ENCODE measurements around the gene DNMT1. TPM values are rescaled to one million over a fixed set of nuclear protein-coding genes. Genes with fewer than 3 reads are reported as not detected.

Gene DNMT1
- total RNA-seq, 1 experiment from 2014 or later = 168 TPM

DNA sequence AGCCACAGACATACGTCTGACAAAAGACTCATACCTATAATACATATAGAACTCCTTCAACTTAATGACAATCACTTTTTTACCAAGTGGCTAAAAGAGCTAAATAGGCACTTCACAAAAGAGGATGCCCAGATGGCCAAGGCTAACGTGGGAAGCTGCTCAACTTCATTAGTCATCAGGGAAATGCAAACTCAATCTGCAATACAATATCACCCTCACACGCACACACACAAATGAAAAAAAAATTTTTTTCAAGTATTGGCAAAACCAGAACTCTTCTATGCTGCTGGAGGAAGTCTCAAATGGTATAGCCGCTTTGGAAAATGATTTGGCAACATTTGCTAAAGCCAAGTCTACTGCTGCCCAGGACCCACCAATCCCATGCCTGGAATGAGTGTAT is 14.6 kb upstream of the DNMT1 start:
- no peak for DNase-seq (ENCODE audit: low read depth, low spot score)
- in situ Hi-C loops (cut with HindIII; ENCODE audit: low pct_unique_long_range_greater_than_20kb, low sequenced_read_pairs) = no loop called here

GRCh38 chr19:10207026-10207425 is 12.3 kb upstream of the DNMT1 start:
- Histone ChIP-seq H3K4me1 (ENCODE audit: control insufficient read depth, insufficient read depth, low read length) (no peaks in the 10 kb centered on the region), H3K27ac (ENCODE audit: low read length) (no peak overlapping the region), H3K9me3 (ENCODE audit: control insufficient read depth, insufficient read depth, low read depth, low read length) (no peaks in the 10 kb centered on the region), H3K27me3 (ENCODE audit: control insufficient read depth, insufficient read depth, low read length) (no peaks in the 10 kb centered on the region), H3K36me3 (ENCODE audit: control insufficient read depth, insufficient read depth, low read length) (no peaks in the 10 kb centered on the region), H3K4me3 (ENCODE audit: low read depth in 2 of 2, low read length in 2 of 2) (no peak overlapping the region)
- BruUV-seq (replicated peaks) = no TSS peak
- no peak for DNase-seq (ENCODE audit: low read depth, low spot score)
- ChIA-PET POLR2A (no interaction called here), CTCF (no interaction called here)
- ATAC-seq = no peak
- in situ Hi-C loops (cut with HindIII; ENCODE audit: low pct_unique_long_range_greater_than_20kb, low sequenced_read_pairs) = no loop called here
- TF ChIP-seq TCF7L2 (IDR thresholded peaks at IDR 0.05; ENCODE audit: low read depth, low read length) = no peak
- TF ChIP-seq CTCF (IDR thresholded peaks at IDR 0.05) = no peak
- no peak for TF ChIP-seq REST (IDR thresholded peaks at IDR 0.05; ENCODE audit: insufficient read depth in 1 of 2, low read depth in 2 of 2, low read length in 1 of 2)
- TF ChIP-seq POLR2AphosphoS5 (IDR thresholded peaks at IDR 0.05; ENCODE audit: low read depth, low read length) = no peak
- no peak for TF ChIP-seq SIN3A (IDR thresholded peaks at IDR 0.05; ENCODE audit: borderline replicate concordance, insufficient read depth, low read depth, low read length)
- intact Hi-C loops (cut with micrococcal nuclease; ENCODE audit: unreplicated experiment) = no loop called here

More for the DNA sequence above, 14.6 kb upstream of the DNMT1 start:
- H3K9me3 ChIP-seq (ENCODE audit: control insufficient read depth, insufficient read depth, low read depth, low read length) = no peaks in the 10 kb centered on the region
- intact Hi-C loops (cut with micrococcal nuclease; ENCODE audit: unreplicated experiment) = no loop called here
- POLR2A ChIA-PET = no interaction called here
- no peaks in the 10 kb centered on the region for H3K27me3 ChIP-seq (ENCODE audit: control insufficient read depth, insufficient read depth, low read length)
- H3K27ac ChIP-seq (ENCODE audit: low read length) = no peak overlapping the region
- CTCF ChIA-PET = interaction anchor here (0.6 kb wide), 1 partner anchor 370 kb away, joined by 13 read pairs; no protein-coding TSS in a partner anchor
- no peak for TF ChIP-seq SIN3A (IDR thresholded peaks at IDR 0.05; ENCODE audit: borderline replicate concordance, insufficient read depth, low read depth, low read length)
- TF ChIP-seq TCF7L2 (IDR thresholded peaks at IDR 0.05; ENCODE audit: low read depth, low read length) = no peak
- TF ChIP-seq REST (IDR thresholded peaks at IDR 0.05; ENCODE audit: insufficient read depth in 1 of 2, low read depth in 2 of 2, low read length in 1 of 2) = no peak
- TF ChIP-seq CTCF (IDR thresholded peaks at IDR 0.05) = no peak
- no peak for TF ChIP-seq POLR2AphosphoS5 (IDR thresholded peaks at IDR 0.05; ENCODE audit: low read depth, low read length)
- no peak for ATAC-seq
- H3K4me3 ChIP-seq (ENCODE audit: low read depth in 2 of 2, low read length in 2 of 2) = no peak overlapping the region
- no peaks in the 10 kb centered on the region for H3K36me3 ChIP-seq (ENCODE audit: control insufficient read depth, insufficient read depth, low read length)
- no peaks in the 10 kb centered on the region for H3K4me1 ChIP-seq (ENCODE audit: control insufficient read depth, insufficient read depth, low read length)
- no TSS peak for BruUV-seq (replicated peaks)
